SK-N-SH (cell line): ENCODE measurements around the gene ARID1B. TPM values are rescaled to one million over a fixed set of nuclear protein-coding genes. Genes with fewer than 3 reads are reported as not detected.

Experiments
- CTCF ChIA-PET: fragments of 300-600, 350-600 bp; formaldehyde crosslinking; extraction: SDS; loops from one replicate; lab custom pipeline; 2021; lab: Yijun Ruan, JAX
- POLR2A ChIA-PET: fragments of 350-600 bp; sonication (Branson Sonifier 250); formaldehyde crosslinking; extraction: SDS; loops from one replicate; lab custom pipeline; 2020; ENCODE audit warnings: antibody characterized with exemption, inconsistent platforms; lab: Yijun Ruan, JAX
- DNase-seq: peaks from one replicate; pipeline ENCODE4 v3.0.0; 2012
- H2AFZ ChIP-seq: fragments of 200-600 bp; sonication (generic); 2 replicates; pipeline ENCODE4 v1.8.1; 2016; ENCODE audit warnings: antibody characterized with exemption, mild to moderate bottlenecking, low read depth
- H3F3A ChIP-seq: fragments of 200-600 bp; sonication (generic); replicated peaks from 2 replicates; pipeline ENCODE3; 2016; ENCODE audit warnings: antibody characterized with exemption, mild to moderate bottlenecking; ENCODE audit not compliant: insufficient read depth
- H3K27ac ChIP-seq, 2 experiments: fragments of 200-500 bp in 1 of 2; fragments of 200-600 bp in 1 of 2; sonication (Bioruptor generic) in 1 of 2; sonication (generic), shearing (Covaris generic) in 1 of 2; 2 replicates each; pipeline versions ENCODE4 v1.5.1 to v1.6.1; 2014 to 2016; ENCODE audit warnings: low read depth in 2 of 2, inconsistent platforms in 1 of 2, low read length in 1 of 2, mild to moderate bottlenecking in 1 of 2, mixed read lengths in 1 of 2
- H3K27me3 ChIP-seq: fragments of 200-600 bp; sonication (generic), shearing (Covaris generic); 2 replicates; pipeline ENCODE4 v1.6.1; 2016; ENCODE audit warnings: mixed run types; ENCODE audit not compliant: insufficient read depth
- H3K36me3 ChIP-seq, 2 experiments: fragments of 200-500 bp in 1 of 2; fragments of 200-600 bp in 1 of 2; sonication (Bioruptor generic) in 1 of 2; sonication (generic) in 1 of 2; replicated peaks in 1 of 2; 2 replicates each; pipeline versions ENCODE3 to v1.5.1; 2014 to 2016; ENCODE audit warnings: low read length in 1 of 2, mild to moderate bottlenecking in 1 of 2; ENCODE audit not compliant: insufficient read depth in 2 of 2, control insufficient read depth in 1 of 2
- H3K4me1 ChIP-seq, 2 experiments: fragments of 200-500 bp in 1 of 2; fragments of 200-600 bp in 1 of 2; sonication (Bioruptor generic) in 1 of 2; sonication (generic), shearing (Covaris generic) in 1 of 2; 2 replicates each; pipeline versions ENCODE4 v1.5.1 to v1.6.1; 2014 to 2016; ENCODE audit warnings: low read depth in 1 of 2, low read length in 1 of 2, mixed run types in 1 of 2; ENCODE audit not compliant: insufficient read depth in 2 of 2, control insufficient read depth in 1 of 2
- H3K4me2 ChIP-seq: fragments of 200-600 bp; sonication (generic), shearing (Covaris generic); 2 replicates; pipeline ENCODE4 v1.6.1; 2017; ENCODE audit warnings: mixed run types
- H3K4me3 ChIP-seq, 2 experiments: fragments of 200-500 bp in 1 of 2; fragments of 200-600 bp in 1 of 2; sonication (Bioruptor generic) in 1 of 2; sonication (generic), shearing (Covaris generic) in 1 of 2; 2 replicates each; pipeline versions ENCODE4 v1.5.1 to v1.8.1; 2014 to 2016; ENCODE audit warnings: low read depth in 2 of 2, inconsistent platforms in 1 of 2, low read length in 1 of 2, mild to moderate bottlenecking in 1 of 2, mixed read lengths in 1 of 2, moderate library complexity in 1 of 2
- H3K79me2 ChIP-seq: fragments of 200-600 bp; sonication (generic); 2 replicates; pipeline ENCODE4 v1.8.1; 2017; ENCODE audit warnings: mild to moderate bottlenecking; ENCODE audit not compliant: insufficient read depth
- H3K9ac ChIP-seq: fragments of 200-600 bp; sonication (generic); 2 replicates; pipeline ENCODE4 v1.6.1; 2017; ENCODE audit warnings: mixed run types
- H3K9me2 ChIP-seq: fragments of 200-600 bp; sonication (generic); 2 replicates; pipeline ENCODE4 v1.6.1; 2017; ENCODE audit warnings: mixed run types
- H3K9me3 ChIP-seq: fragments of 200-600 bp; sonication (generic); 2 replicates; pipeline ENCODE4 v1.6.1; 2017; ENCODE audit warnings: mixed run types, mild to moderate bottlenecking, moderate library complexity
- H4K20me1 ChIP-seq: fragments of 200-600 bp; sonication (generic); 2 replicates; pipeline ENCODE4 v1.6.1; 2017; ENCODE audit warnings: mild to moderate bottlenecking, mixed run types; ENCODE audit not compliant: insufficient read depth
- CHD2 ChIP-seq: fragments of 150-350 bp; IDR thresholded peaks from 2 replicates; pipeline ENCODE4 v1.6.1; 2018; ENCODE audit warnings: low read length; ENCODE audit not compliant: partially characterized antibody
- FOSL2 ChIP-seq: IDR thresholded peaks from 2 replicates; pipeline ENCODE4 v1.4.0; 2012; ENCODE audit warnings: low read depth, mild to moderate bottlenecking, moderate library complexity, borderline replicate concordance
- FOXJ3 ChIP-seq: sonication (generic); formaldehyde crosslinking; IDR thresholded peaks from 2 replicates; pipeline ENCODE4 v1.5.1; 2020; ENCODE audit warnings: mild to moderate bottlenecking, missing genetic modification reagents
- IRF3 ChIP-seq: fragments of 150-350 bp; IDR thresholded peaks from 2 replicates; pipeline ENCODE4 v1.6.1; 2016; ENCODE audit warnings: mild to moderate bottlenecking, low read depth, low read length
- POLR2AphosphoS5 ChIP-seq: IDR thresholded peaks from 2 replicates; pipeline ENCODE4 v1.6.1; 2012; ENCODE audit warnings: low read depth, low read length
- RCOR1 ChIP-seq: fragments of 150-350 bp; IDR thresholded peaks from 2 replicates; pipeline ENCODE4 v1.6.1; 2017; ENCODE audit warnings: antibody characterized with exemption, low read length
- RFX5 ChIP-seq: IDR thresholded peaks from 2 replicates; pipeline ENCODE4 v1.6.1; 2012; ENCODE audit warnings: mild to moderate bottlenecking, improper control_type of control experiment, low read length
- SIN3A ChIP-seq: IDR thresholded peaks from 2 replicates; pipeline ENCODE4 v1.6.1; 2012; ENCODE audit warnings: low read depth, mild to moderate bottlenecking, low read length, moderate library complexity, borderline replicate concordance
- SMC3 ChIP-seq: IDR thresholded peaks from 2 replicates; pipeline ENCODE4 v1.6.1; 2012; ENCODE audit warnings: low read depth, low read length, improper control_type of control experiment
- TAF1 ChIP-seq: IDR thresholded peaks from 2 replicates; pipeline ENCODE4 v1.6.1; 2012; ENCODE audit warnings: low read depth, mild to moderate bottlenecking, low read length, moderate library complexity, borderline replicate concordance
- USF2 ChIP-seq: fragments of 150-350 bp; IDR thresholded peaks from 2 replicates; pipeline ENCODE4 v1.6.1; 2017; ENCODE audit warnings: antibody characterized with exemption, low read length, low read depth, borderline replicate concordance
- WGBS: methylation state at CpG from one replicate; pipeline ENCODE4 v1.1.6; 2017; ENCODE audit warnings: low lambda C conversion rate; 5-methylcytosine and 5-hydroxymethylcytosine counted together
- polyA plus RNA-seq, 3 experiments: library from polyadenylated mRNA; depleted of rRNA; stranded (reverse); fragments of >200 nt; gene quantifications; 2 replicates each; pipeline ENCODE4 v1.2.3, GENCODE V29; 2012
- TF ChIP-seq, protein P1 (sequence below): IDR thresholded peaks from 2 replicates; pipeline ENCODE4 v1.4.0; 2012; ENCODE audit warnings: low read depth, borderline replicate concordance

Gene ARID1B
- polyA plus RNA-seq, 1 of the 3 experiments (the other 2 are of a cell fraction): 13.6 TPM

DNA sequence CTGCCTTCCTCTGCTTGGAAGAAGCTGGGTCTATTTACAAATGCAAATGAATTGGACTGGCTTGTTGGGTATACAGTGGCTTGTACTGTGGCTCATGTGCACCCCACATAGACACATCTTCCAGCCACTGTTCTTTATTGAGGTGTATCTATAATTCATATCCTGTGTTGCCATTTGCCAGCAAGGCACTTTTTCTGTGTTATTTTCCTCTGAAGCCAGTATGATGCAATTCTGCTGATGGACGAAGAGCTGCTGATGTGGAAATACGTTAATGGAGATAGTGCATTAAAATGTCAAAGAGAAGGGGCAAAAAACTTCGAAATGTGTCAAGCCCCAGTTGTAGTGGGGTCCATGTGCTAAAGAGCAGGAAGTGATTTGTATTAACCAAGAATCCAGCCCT is 378.6 kb downstream of the ARID1B start:
- no peaks in the 10 kb centered on the region for H3K9me3 ChIP-seq
- H3K4me3 ChIP-seq: no peak overlapping the region
- DNase-seq: no peak
- no peak overlapping the region for H3K4me2 ChIP-seq
- peaks cover 16 to 30% of the 10 kb centered on the region in 2 experiments; a peak in 3 of 4 replicates for H3K4me1 ChIP-seq
- 95% methylated on average over 3 of the region's 3 CpGs for WGBS
- H3K79me2 ChIP-seq: peaks cover 12% of the 10 kb centered on the region; the same call in 1 of the 2 replicates
- no peak overlapping the region for H2AFZ ChIP-seq
- peaks cover 3 to 16% of the 10 kb centered on the region in 2 experiments for H3K36me3 ChIP-seq
- CTCF ChIA-PET: interaction anchor here (0.6 to 1.4 kb wide), 5 partner anchors 9 to 28 kb away, joined by 3 to 5 read pairs (median 4); no protein-coding TSS in a partner anchor
- no peaks in the 10 kb centered on the region for H4K20me1 ChIP-seq
- POLR2A ChIA-PET: no interaction called here
- H3K27ac ChIP-seq: no peak overlapping the region; a peak in 1 of 4 replicates
- H3F3A ChIP-seq: peaks cover 4% of the 10 kb centered on the region
- TF ChIP-seq SMC3: no peak
- TF ChIP-seq, protein P1, sequence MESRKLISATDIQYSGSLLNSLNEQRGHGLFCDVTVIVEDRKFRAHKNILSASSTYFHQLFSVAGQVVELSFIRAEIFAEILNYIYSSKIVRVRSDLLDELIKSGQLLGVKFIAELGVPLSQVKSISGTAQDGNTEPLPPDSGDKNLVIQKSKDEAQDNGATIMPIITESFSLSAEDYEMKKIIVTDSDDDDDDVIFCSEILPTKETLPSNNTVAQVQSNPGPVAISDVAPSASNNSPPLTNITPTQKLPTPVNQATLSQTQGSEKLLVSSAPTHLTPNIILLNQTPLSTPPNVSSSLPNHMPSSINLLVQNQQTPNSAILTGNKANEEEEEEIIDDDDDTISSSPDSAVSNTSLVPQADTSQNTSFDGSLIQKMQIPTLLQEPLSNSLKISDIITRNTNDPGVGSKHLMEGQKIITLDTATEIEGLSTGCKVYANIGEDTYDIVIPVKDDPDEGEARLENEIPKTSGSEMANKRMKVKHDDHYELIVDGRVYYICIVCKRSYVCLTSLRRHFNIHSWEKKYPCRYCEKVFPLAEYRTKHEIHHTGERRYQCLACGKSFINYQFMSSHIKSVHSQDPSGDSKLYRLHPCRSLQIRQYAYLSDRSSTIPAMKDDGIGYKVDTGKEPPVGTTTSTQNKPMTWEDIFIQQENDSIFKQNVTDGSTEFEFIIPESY: no peak
- TF ChIP-seq RFX5: no peak
- TF ChIP-seq SIN3A: no peak
- TF ChIP-seq CHD2: no peak
- TF ChIP-seq FOSL2: no peak
- no peaks in the 10 kb centered on the region for H3K9me2 ChIP-seq
- H3K9ac ChIP-seq: no peak overlapping the region
- H3K27me3 ChIP-seq: no peaks in the 10 kb centered on the region

DNA sequence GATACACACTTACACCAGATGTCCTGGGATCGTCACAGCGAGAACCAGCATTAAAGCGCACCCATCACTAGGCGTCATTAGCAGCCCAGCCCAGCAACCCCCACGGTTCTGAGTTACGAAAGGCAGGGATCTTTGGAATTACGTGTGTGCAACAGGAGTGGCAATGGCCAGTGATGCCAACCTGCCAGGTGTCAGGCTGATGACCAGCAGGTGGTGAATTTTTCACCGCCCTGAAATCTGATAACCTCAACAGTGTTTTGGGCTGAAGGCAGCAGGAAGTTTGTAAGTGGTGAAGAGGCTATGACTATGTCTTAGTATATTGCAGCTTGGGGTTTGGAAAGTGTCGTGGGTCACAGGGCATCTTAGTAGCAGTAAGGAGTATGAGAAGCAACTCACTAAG is 380.1 kb downstream of the ARID1B start:
- ChIA-PET CTCF (interaction anchor here (0.8 to 1.2 kb wide), 2 partner anchors 14 kb away, joined by 3 to 5 read pairs; no protein-coding TSS in a partner anchor), POLR2A (no interaction called here)
- peaks cover 5 to 23% of the 10 kb centered on the region in 2 experiments; a peak in 2 of 4 replicates for H3K4me1 ChIP-seq
- no peak overlapping the region for H3K27ac ChIP-seq
- DNase-seq: no peak
- no peaks in the 10 kb centered on the region for H3K9me3 ChIP-seq
- no peaks in the 10 kb centered on the region for H3F3A ChIP-seq
- peaks cover 8% of the 10 kb centered on the region; the same call in 1 of the 2 replicates for H3K79me2 ChIP-seq
- no peak overlapping the region for H3K9ac ChIP-seq
- TF ChIP-seq FOXJ3 (no peak), IRF3 (no peak), POLR2AphosphoS5 (no peak), RFX5 (no peak), SMC3 (no peak), RCOR1 (no peak), TAF1 (no peak), USF2 (no peak)
- TF ChIP-seq, protein P1: no peak
- H4K20me1 ChIP-seq: no peaks in the 10 kb centered on the region
- no peaks in the 10 kb centered on the region for H3K27me3 ChIP-seq
- H3K36me3 ChIP-seq: peaks cover 3 to 18% of the 10 kb centered on the region in 2 experiments
- H3K4me3 ChIP-seq: no peak overlapping the region
- H3K9me2 ChIP-seq: no peaks in the 10 kb centered on the region
- no peak overlapping the region for H2AFZ ChIP-seq
- no peak overlapping the region for H3K4me2 ChIP-seq
- WGBS: 95% methylated on average over 8 of the region's 9 CpGs
